HL-60 (cell line): Measurements from ENCODE around the gene SDCBP2.

Experiments used
- DNase-seq, 2 experiments: peaks; one replicate each; pipeline ENCODE4 v3.0.0-alpha.2; 2010 to 2020; ENCODE audit warnings: low read depth in 1 of 2, low spot score in 1 of 2
- H3K27ac ChIP-seq: fragments of 250-450 bp; sonication (Bioruptor Pico); replicated peaks from 2 replicates; pipeline ENCODE4 v1.5.1; 2020; ENCODE audit warnings: mild to moderate bottlenecking, moderate library complexity
- H3K27me3 ChIP-seq: fragments of 250-450 bp; sonication (Bioruptor Pico); 2 replicates; pipeline ENCODE4 v1.5.1; 2021; ENCODE audit warnings: mild to moderate bottlenecking, moderate library complexity; ENCODE audit not compliant: insufficient read depth, poor library complexity, severe bottlenecking
- H3K4me3 ChIP-seq: replicated peaks from 2 replicates; pipeline ENCODE4 v1.5.1; 2011; ENCODE audit warnings: mild to moderate bottlenecking, control low read depth, low read length; ENCODE audit not compliant: insufficient read depth
- GABPA ChIP-seq: IDR thresholded peaks from 2 replicates; pipeline ENCODE4 v1.6.1; 2012; ENCODE audit warnings: low read depth
- POLR2AphosphoS5 ChIP-seq: IDR thresholded peaks from 2 replicates; pipeline ENCODE4 v1.6.1; 2012; ENCODE audit warnings: low read depth
- SPI1 ChIP-seq: IDR thresholded peaks from 2 replicates; pipeline ENCODE4 v1.6.1; 2012; ENCODE audit warnings: low read depth, mild to moderate bottlenecking, borderline replicate concordance
- TF ChIP-seq, protein P1 (sequence below): IDR thresholded peaks from one replicate; pipeline ENCODE4 v1.5.1; 2011; ENCODE audit warnings: low read length, control low read depth, inconsistent platforms; ENCODE audit not compliant: insufficient read depth
- TF ChIP-seq, protein P2 (sequence below): IDR thresholded peaks from 2 replicates; pipeline ENCODE4 v1.6.1; 2012; ENCODE audit warnings: low read depth; ENCODE audit not compliant: insufficient replicate concordance

The SDCBP2 gene

GRCh38 chr20:1320016-1320415 is 8.9 kb downstream of the SDCBP2 start:
- DNase-seq, result no peak
- Histone ChIP-seq H3K27me3 (no peaks in the 10 kb centered on the region), H3K4me3 (no peak overlapping the region), H3K27ac (no peak overlapping the region)
- TF ChIP-seq SPI1, result no peak
- TF ChIP-seq, protein P1, sequence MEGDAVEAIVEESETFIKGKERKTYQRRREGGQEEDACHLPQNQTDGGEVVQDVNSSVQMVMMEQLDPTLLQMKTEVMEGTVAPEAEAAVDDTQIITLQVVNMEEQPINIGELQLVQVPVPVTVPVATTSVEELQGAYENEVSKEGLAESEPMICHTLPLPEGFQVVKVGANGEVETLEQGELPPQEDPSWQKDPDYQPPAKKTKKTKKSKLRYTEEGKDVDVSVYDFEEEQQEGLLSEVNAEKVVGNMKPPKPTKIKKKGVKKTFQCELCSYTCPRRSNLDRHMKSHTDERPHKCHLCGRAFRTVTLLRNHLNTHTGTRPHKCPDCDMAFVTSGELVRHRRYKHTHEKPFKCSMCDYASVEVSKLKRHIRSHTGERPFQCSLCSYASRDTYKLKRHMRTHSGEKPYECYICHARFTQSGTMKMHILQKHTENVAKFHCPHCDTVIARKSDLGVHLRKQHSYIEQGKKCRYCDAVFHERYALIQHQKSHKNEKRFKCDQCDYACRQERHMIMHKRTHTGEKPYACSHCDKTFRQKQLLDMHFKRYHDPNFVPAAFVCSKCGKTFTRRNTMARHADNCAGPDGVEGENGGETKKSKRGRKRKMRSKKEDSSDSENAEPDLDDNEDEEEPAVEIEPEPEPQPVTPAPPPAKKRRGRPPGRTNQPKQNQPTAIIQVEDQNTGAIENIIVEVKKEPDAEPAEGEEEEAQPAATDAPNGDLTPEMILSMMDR, result no peak
- TF ChIP-seq, protein P2, sequence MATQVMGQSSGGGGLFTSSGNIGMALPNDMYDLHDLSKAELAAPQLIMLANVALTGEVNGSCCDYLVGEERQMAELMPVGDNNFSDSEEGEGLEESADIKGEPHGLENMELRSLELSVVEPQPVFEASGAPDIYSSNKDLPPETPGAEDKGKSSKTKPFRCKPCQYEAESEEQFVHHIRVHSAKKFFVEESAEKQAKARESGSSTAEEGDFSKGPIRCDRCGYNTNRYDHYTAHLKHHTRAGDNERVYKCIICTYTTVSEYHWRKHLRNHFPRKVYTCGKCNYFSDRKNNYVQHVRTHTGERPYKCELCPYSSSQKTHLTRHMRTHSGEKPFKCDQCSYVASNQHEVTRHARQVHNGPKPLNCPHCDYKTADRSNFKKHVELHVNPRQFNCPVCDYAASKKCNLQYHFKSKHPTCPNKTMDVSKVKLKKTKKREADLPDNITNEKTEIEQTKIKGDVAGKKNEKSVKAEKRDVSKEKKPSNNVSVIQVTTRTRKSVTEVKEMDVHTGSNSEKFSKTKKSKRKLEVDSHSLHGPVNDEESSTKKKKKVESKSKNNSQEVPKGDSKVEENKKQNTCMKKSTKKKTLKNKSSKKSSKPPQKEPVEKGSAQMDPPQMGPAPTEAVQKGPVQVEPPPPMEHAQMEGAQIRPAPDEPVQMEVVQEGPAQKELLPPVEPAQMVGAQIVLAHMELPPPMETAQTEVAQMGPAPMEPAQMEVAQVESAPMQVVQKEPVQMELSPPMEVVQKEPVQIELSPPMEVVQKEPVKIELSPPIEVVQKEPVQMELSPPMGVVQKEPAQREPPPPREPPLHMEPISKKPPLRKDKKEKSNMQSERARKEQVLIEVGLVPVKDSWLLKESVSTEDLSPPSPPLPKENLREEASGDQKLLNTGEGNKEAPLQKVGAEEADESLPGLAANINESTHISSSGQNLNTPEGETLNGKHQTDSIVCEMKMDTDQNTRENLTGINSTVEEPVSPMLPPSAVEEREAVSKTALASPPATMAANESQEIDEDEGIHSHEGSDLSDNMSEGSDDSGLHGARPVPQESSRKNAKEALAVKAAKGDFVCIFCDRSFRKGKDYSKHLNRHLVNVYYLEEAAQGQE, result no peak
- no peak for TF ChIP-seq POLR2AphosphoS5
- TF ChIP-seq GABPA, result no peak

DNA sequence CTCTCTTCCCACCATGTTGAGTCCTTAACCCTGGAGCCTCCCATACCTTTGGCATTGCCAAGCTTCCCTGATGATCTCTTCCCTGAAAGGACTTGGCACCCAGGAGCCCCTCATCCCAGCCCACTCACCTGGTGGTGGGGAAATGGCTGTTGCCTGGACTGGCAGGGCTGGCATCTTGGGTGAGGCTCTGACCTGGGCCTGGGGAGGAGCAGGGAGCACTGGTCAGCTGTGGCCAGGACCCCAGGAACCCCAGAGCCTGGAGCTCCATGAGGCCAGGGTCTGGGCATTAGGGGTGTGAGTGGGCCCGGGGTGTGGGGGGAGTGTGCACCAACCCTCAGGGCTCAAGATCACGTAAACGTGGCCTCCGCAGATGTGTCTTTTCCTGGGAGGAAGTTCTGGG is 9.5 kb downstream of the SDCBP2 start:
- no peak overlapping the region for H3K4me3 ChIP-seq
- H3K27ac ChIP-seq, result no peak overlapping the region
- TF ChIP-seq GABPA (no peak), POLR2AphosphoS5 (no peak), SPI1 (no peak)
- TF ChIP-seq, protein P2, result no peak
- TF ChIP-seq, protein P1, result no peak
- H3K27me3 ChIP-seq, result no peaks in the 10 kb centered on the region
- DNase-seq, result no peak

- Histone ChIP-seq H3K27ac (no peak overlapping the region), H3K4me3 (no peak overlapping the region), H3K27me3 (no peaks in the 10 kb centered on the region)
- no peak for DNase-seq
- no peak for TF ChIP-seq POLR2AphosphoS5
- TF ChIP-seq SPI1, result no peak
- TF ChIP-seq GABPA, result no peak
- TF ChIP-seq, protein P2, result no peak
- TF ChIP-seq, protein P1, result no peak
These were observed 9.9 kb downstream of the SDCBP2 start for GRCh38 chr20:1319051-1319450.
